Left ventricle myocardium inferior (tissue), 1 donor: ENCODE measurements around the gene ACCSL. TPM values are rescaled to one million over a fixed set of nuclear protein-coding genes. Genes with fewer than 3 reads are reported as not detected.

Experiments used
- DNase-seq: peaks from one replicate; pipeline ENCODE4 v3.0.0-alpha.2; 2020
- H3K27ac ChIP-seq: fragments of 200-600 bp; replicated peaks from 2 replicates; pipeline ENCODE4 v1.8.0; 2021
- H3K27me3 ChIP-seq: fragments of 200-600 bp; 2 replicates; pipeline ENCODE4 v1.8.0; 2021; ENCODE audit warnings: low read depth
- H3K36me3 ChIP-seq: fragments of 200-600 bp; 2 replicates; pipeline ENCODE4 v1.8.0; 2021
- H3K4me1 ChIP-seq: fragments of 200-600 bp; 2 replicates; pipeline ENCODE4 v1.8.0; 2021
- H3K4me3 ChIP-seq: fragments of 200-600 bp; 2 replicates; pipeline ENCODE4 v1.8.0; 2021; ENCODE audit warnings: mild to moderate bottlenecking, moderate library complexity
- H3K9me3 ChIP-seq: fragments of 200-600 bp; replicated peaks from 2 replicates; pipeline ENCODE4 v1.8.0; 2021
- intact Hi-C: fragments of 100-400 bp; cut with micrococcal nuclease; formaldehyde crosslinking; loops from one replicate; pipeline ENCODE4 v1.11.0; 2022
- total RNA-seq: library from RNA; stranded (reverse); fragmentation: NEBNext Ultra II Directional; extraction: Animal tissue kit (Norgen Biotek cat#: 25700); gene quantifications from one replicate; pipeline ENCODE4 v1.2.1, GENCODE V29; 2021
- TF ChIP-seq, protein P1 (sequence below): fragments of 200-600 bp; IDR thresholded peaks from 2 replicates; pipeline ENCODE4 v1.8.0; 2021; ENCODE audit warnings: antibody characterized with exemption, mild to moderate bottlenecking, borderline replicate concordance
- donor health status: DM: no; HTN: yes; CAD: no; lungs with severe emphysema.

Gene ACCSL
- total RNA-seq, 1 donor from 2014 or later = not detected

DNA sequence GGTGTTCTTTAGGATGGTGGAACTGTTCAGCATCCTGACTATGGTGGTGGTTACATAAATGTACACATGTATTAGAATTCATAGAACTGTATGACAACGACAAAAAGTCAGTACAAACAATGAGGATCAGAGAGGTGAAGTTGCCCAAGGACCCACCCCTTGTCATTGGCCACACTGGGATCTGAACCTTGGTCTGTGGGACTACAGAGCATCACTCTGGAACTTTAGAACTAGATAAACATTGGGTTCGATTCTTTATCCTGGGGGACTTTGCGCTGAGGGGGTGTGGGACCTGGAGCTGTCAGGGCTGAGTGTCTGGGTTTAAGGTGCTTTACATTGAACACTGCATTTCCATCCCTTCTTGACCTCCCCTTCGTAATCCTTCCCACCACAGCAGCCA lies 34.9 kb downstream of the ACCSL start:
- TF ChIP-seq, protein P1, sequence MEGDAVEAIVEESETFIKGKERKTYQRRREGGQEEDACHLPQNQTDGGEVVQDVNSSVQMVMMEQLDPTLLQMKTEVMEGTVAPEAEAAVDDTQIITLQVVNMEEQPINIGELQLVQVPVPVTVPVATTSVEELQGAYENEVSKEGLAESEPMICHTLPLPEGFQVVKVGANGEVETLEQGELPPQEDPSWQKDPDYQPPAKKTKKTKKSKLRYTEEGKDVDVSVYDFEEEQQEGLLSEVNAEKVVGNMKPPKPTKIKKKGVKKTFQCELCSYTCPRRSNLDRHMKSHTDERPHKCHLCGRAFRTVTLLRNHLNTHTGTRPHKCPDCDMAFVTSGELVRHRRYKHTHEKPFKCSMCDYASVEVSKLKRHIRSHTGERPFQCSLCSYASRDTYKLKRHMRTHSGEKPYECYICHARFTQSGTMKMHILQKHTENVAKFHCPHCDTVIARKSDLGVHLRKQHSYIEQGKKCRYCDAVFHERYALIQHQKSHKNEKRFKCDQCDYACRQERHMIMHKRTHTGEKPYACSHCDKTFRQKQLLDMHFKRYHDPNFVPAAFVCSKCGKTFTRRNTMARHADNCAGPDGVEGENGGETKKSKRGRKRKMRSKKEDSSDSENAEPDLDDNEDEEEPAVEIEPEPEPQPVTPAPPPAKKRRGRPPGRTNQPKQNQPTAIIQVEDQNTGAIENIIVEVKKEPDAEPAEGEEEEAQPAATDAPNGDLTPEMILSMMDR = no peak
- no peaks in the 10 kb centered on the region for H3K27me3 ChIP-seq
- H3K9me3 ChIP-seq = peaks cover 3% of the 10 kb centered on the region
- DNase-seq = no peak
- no peak overlapping the region for H3K4me3 ChIP-seq
- H3K36me3 ChIP-seq = peaks cover 44% of the 10 kb centered on the region
- no peaks in the 10 kb centered on the region for H3K4me1 ChIP-seq
- no peak overlapping the region for H3K27ac ChIP-seq
- intact Hi-C loops = no loop called here

DNA sequence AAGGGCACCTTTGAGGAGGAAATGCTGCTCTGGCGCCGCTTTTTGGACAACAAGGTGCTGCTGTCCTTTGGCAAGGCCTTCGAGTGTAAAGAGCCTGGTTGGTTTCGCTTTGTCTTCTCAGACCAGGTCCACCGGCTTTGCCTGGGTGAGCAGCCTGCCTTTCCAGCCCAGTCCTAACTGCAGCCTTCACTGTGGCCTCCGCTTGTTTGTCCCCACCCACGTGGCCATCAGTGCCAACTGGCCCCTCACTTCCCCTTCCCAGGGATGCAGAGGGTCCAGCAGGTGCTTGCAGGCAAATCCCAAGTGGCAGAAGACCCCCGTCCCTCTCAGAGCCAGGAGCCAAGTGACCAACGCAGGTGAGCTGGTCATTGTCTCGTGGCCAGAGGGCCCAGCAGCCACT lies 35.7 kb downstream of the ACCSL start:
- Histone ChIP-seq H3K36me3 (peaks cover 39% of the 10 kb centered on the region), H3K9me3 (peaks cover 3% of the 10 kb centered on the region), H3K27ac (no peak overlapping the region), H3K4me1 (no peaks in the 10 kb centered on the region), H3K4me3 (no peak overlapping the region), H3K27me3 (no peaks in the 10 kb centered on the region)
- TF ChIP-seq, protein P1 = no peak
- intact Hi-C loops = no loop called here
- DNase-seq = no peak

DNA sequence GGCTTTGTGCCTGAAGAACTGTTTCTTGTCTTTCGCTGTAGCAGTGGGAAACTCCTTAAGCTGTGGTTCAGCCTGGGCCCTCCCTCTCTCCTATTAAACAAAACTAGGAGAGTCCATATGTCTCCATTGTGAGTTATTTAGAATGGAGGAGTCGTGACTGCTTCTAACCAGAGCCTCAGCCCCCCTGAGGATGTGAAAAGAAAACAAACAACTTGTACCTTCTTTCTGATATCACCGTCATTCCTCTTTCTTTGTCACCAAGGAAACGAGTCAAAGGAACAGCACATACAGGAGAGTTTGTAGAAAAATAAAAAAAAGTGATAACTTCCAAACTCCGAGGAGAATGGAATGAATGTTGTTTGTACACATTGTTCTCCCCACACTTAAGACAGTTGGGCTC lies 36.1 kb downstream of the ACCSL start:
- Histone ChIP-seq H3K27ac (no peak overlapping the region), H3K9me3 (peaks cover 3% of the 10 kb centered on the region), H3K36me3 (peaks cover 38% of the 10 kb centered on the region), H3K4me3 (no peak overlapping the region), H3K4me1 (no peaks in the 10 kb centered on the region), H3K27me3 (no peaks in the 10 kb centered on the region)
- intact Hi-C loops = no loop called here
- DNase-seq = no peak
- TF ChIP-seq, protein P1 = no peak

DNA sequence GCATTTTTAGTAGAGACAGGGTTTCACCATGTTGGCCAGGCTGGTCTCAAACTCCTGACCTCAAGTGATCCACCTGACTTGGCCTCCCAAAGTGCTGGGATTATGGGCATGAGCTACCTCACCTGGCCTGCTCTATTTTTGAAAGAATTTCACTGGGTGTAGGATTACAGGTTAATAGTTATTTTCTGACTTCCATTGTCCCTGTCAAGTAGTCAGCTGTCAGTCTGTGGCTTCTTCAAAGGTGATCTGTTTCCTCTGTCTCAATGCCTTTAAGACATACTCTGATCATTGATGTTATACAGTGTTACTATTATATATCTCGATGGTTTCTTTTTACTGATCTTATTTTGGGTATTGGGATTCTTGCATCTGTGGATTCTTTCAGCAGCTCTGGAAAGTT lies 37.5 kb downstream of the ACCSL start:
- H3K9me3 ChIP-seq = peaks cover 9% of the 10 kb centered on the region
- H3K27me3 ChIP-seq = no peaks in the 10 kb centered on the region
- H3K36me3 ChIP-seq = peaks cover 28% of the 10 kb centered on the region
- TF ChIP-seq, protein P1 = no peak
- no peak overlapping the region for H3K27ac ChIP-seq
- H3K4me1 ChIP-seq = peaks cover 7% of the 10 kb centered on the region
- DNase-seq = no peak
- no peak overlapping the region for H3K4me3 ChIP-seq
- intact Hi-C loops = no loop called here

GRCh38 chr11:44088377-44088776 lies 40.6 kb downstream of the ACCSL start:
- Histone ChIP-seq H3K27ac (no peak overlapping the region), H3K9me3 (peaks cover 9% of the 10 kb centered on the region), H3K4me1 (peaks cover 8% of the 10 kb centered on the region), H3K4me3 (no peak overlapping the region), H3K27me3 (no peaks in the 10 kb centered on the region), H3K36me3 (peaks cover 7% of the 10 kb centered on the region)
- TF ChIP-seq, protein P1 = no peak
- intact Hi-C loops = no loop called here
- DNase-seq = no peak

DNA sequence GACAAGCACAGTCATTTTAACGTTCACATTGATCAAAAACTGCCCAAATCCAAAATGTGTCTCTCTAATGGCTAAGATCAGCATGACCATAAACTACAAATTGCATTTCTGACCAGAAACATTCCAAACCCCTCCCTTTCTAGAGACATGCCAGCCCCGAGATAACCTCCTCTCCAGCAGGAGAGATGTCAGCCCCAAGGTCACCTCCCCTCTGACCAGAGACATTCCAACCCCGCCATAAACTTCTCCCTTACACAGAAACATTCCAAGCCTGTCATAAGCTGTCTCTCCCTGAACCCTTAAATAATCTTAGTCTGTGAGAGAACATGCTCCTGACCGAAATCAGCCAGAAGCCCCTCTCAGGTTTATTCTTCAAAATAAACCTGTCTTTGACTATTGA lies 41.1 kb downstream of the ACCSL start:
- H3K27me3 ChIP-seq = no peaks in the 10 kb centered on the region
- TF ChIP-seq, protein P1 = no peak
- intact Hi-C loops = no loop called here
- no peak overlapping the region for H3K27ac ChIP-seq
- DNase-seq = no peak
- H3K4me3 ChIP-seq = no peak overlapping the region
- peaks cover 9% of the 10 kb centered on the region for H3K9me3 ChIP-seq
- peaks cover 8% of the 10 kb centered on the region for H3K4me1 ChIP-seq
- peaks cover 4% of the 10 kb centered on the region for H3K36me3 ChIP-seq
